ENCODE measurements around the gene KLRK1.
"Not testable (repeated sequence)": the region's sequence is repeated elsewhere in the genome, so short reads cannot be mapped to it uniquely, and the experiment has no call there.

GRCh38 chr12:10435816-10436215 is 46.0 kb upstream of the KLRK1 start, which contains the start of gene KLRC2:
- TF ChIP-seq CTCF (conservative IDR thresholded peaks at IDR 0.05 in 1 of 2, IDR thresholded peaks at IDR 0.05 in 1 of 2; ENCODE audit: extremely low read depth in 1 of 2, insufficient read depth in 1 of 2, low read depth in 1 of 2, low read length in 2 of 2); EZH2 (IDR thresholded peaks at IDR 0.05; ENCODE audit: borderline replicate concordance, low read length): not testable (repeated sequence)
